ENCODE measurements around the gene FGF5. TPM values are rescaled to one million over a fixed set of nuclear protein-coding genes. Genes with fewer than 3 reads are reported as not detected.

FGF5 gene
- total and polyA plus RNA-seq, 10 of the 15 experiments (the other 5 are each of a cell fraction or from before 2014, with no cell fraction given) = 0.87 to 7.4 (median 1.6) TPM

GRCh38 chr4:80240976-80241375 lies 25.5 kb upstream of the FGF5 start (continued):
- TF ChIP-seq REST (IDR thresholded peaks at IDR 0.05; ENCODE audit: low read depth, low read length) = no peak
- no peak for TF ChIP-seq ZZZ3 (IDR thresholded peaks at IDR 0.05; ENCODE audit: control insufficient read depth, insufficient read length, low read depth)
- TF ChIP-seq SUPT20H (IDR thresholded peaks at IDR 0.05; ENCODE audit: borderline replicate concordance, control insufficient read depth, low read depth, low read length) = no peak
- TF ChIP-seq RBBP5 (conservative IDR thresholded peaks at IDR 0.05) = no peak
- TF ChIP-seq TARDBP (IDR thresholded peaks at IDR 0.05; ENCODE audit: borderline replicate concordance) = no peak
- TF ChIP-seq HSF1 (IDR thresholded peaks at IDR 0.05; ENCODE audit: low read depth, low read length) = no peak
- TF ChIP-seq NFYB (IDR thresholded peaks at IDR 0.05; ENCODE audit: insufficient read depth, low read depth, low read length) = no peak
- no peak for TF ChIP-seq YY1 (IDR thresholded peaks at IDR 0.05; ENCODE audit: low read depth, low read length)
- TF ChIP-seq POU2F2 (IDR thresholded peaks at IDR 0.05; ENCODE audit: borderline replicate concordance, low read depth, low read length) = peak; percentile 20; the same call in 1 of the 3 replicates
- no peak for TF ChIP-seq ZNF384 (IDR thresholded peaks at IDR 0.05; ENCODE audit: borderline replicate concordance, low read depth, low read length)
- no peak for TF ChIP-seq TAF1 (IDR thresholded peaks at IDR 0.05; ENCODE audit: borderline replicate concordance, low read depth, low read length)
- peak; percentile 93 for TF ChIP-seq PKNOX1 (IDR thresholded peaks at IDR 0.05)
- peak; percentile 96 for TF ChIP-seq MTA2 (IDR thresholded peaks at IDR 0.05; ENCODE audit: low read depth)
- no peak for TF ChIP-seq PML (IDR thresholded peaks at IDR 0.05; ENCODE audit: low read length)
- peak; percentile 58; the same call in 1 of the 2 replicates for TF ChIP-seq NFIC (IDR thresholded peaks at IDR 0.05; ENCODE audit: low read depth, low read length)
